ENCODE data around the gene SLC35A2.

SLC35A2 gene

GRCh38 chrX:48927123-48927522, 15.7 kb upstream of the SLC35A2 start:
- no peak for DNase-seq

GRCh38 chrX:48924270-48924669, 12.8 kb upstream of the SLC35A2 start:
- DNase-seq: no peak

GRCh38 chrX:48923771-48924170, 12.3 kb upstream of the SLC35A2 start:
- no peak for DNase-seq

- no peak for DNase-seq
These were observed 9.3 kb upstream of the SLC35A2 start for GRCh38 chrX:48920718-48921104.

- peak; percentile 77 for DNase-seq
These were observed 8.7 kb upstream of the SLC35A2 start for GRCh38 chrX:48919947-48920717.

- no peak for DNase-seq
These were observed 8.0 kb upstream of the SLC35A2 start for GRCh38 chrX:48919360-48919841.

GRCh38 chrX:48918643-48919340, 7.3 kb upstream of the SLC35A2 start, which contains the start of gene PIM2:
PIM2 (minus strand) TSS chrX:48919024; CDS start chrX:48918834, 190 bp downstream.
- DNase-seq: peak; percentile 97

GRCh38 chrX:48918301-48918642, 6.8 kb upstream of the SLC35A2 start:
- DNase-seq: peak; percentile 45

GRCh38 chrX:48917139-48918001, 5.9 kb upstream of the SLC35A2 start:
- peak; percentile 96 for DNase-seq

GRCh38 chrX:48914593-48915493, 3.4 kb upstream of the SLC35A2 start:
- DNase-seq: no peak

GRCh38 chrX:48913605-48914366, 2.3 kb upstream of the SLC35A2 start:
- peak; percentile 10 for DNase-seq

- DNase-seq: peak; percentile 81
These were observed 477 bp downstream of the SLC35A2 start for GRCh38 chrX:48910926-48911411.

GRCh38 chrX:48909703-48910294, 1.6 kb downstream of the SLC35A2 start:
- no peak for DNase-seq

- DNase-seq: no peak
These were observed 2.8 kb downstream of the SLC35A2 start for GRCh38 chrX:48908600-48908999.

- DNase-seq: no peak
These were observed 6.2 kb downstream of the SLC35A2 start for GRCh38 chrX:48905090-48905790.

- no peak for DNase-seq
These were observed 6.8 kb downstream of the SLC35A2 start for GRCh38 chrX:48904626-48905025.

- no peak for DNase-seq
These were observed 7.3 kb downstream of the SLC35A2 start for GRCh38 chrX:48904180-48904579.

GRCh38 chrX:48903290-48903689, 8.2 kb downstream of the SLC35A2 start:
- DNase-seq: no peak

- no peak for DNase-seq
These were observed 8.7 kb downstream of the SLC35A2 start for GRCh38 chrX:48902776-48903175.

- DNase-seq: no peak
These were observed 9.3 kb downstream of the SLC35A2 start for GRCh38 chrX:48902135-48902534.
